Colonic mucosa (tissue), 4 donors: ENCODE data around the gene ZW10. TPM values are rescaled to one million over a fixed set of nuclear protein-coding genes. Genes with fewer than 3 reads are reported as not detected.

Experiments used
- DNase-seq: peaks from one replicate; pipeline ENCODE4 v3.0.0-alpha.2; 2020
- H3K27ac ChIP-seq: fragments of 200-600 bp; one replicate; pipeline ENCODE4 v1.8.0; 2021
- H3K27me3 ChIP-seq: fragments of 200-600 bp; one replicate; pipeline ENCODE4 v1.8.0; 2021
- H3K36me3 ChIP-seq: fragments of 200-600 bp; one replicate; pipeline ENCODE4 v1.8.0; 2021
- H3K4me1 ChIP-seq: fragments of 200-600 bp; one replicate; pipeline ENCODE4 v1.8.0; 2021; ENCODE audit warnings: mild to moderate bottlenecking
- H3K4me3 ChIP-seq: fragments of 200-600 bp; one replicate; pipeline ENCODE4 v1.8.0; 2021
- H3K9ac ChIP-seq, 2 donors: one replicate each; pipeline ENCODE4 v1.7.0; 2013; ENCODE audit warnings: control low read depth in 2 of 2, low read depth in 2 of 2, low read length in 2 of 2
- H3K9me3 ChIP-seq: fragments of 200-600 bp; one replicate; pipeline ENCODE4 v1.8.0; 2021
- CTCF ChIP-seq: fragments of 200-600 bp; IDR thresholded peaks from one replicate; pipeline ENCODE4 v1.8.0; 2022; ENCODE audit warnings: antibody characterized with exemption, mild to moderate bottlenecking
- intact Hi-C: fragments of 100-400 bp; cut with DNase I; formaldehyde crosslinking; loops from one replicate; pipeline ENCODE4 v1.14.1; 2022
- total RNA-seq, 2 donors: library from RNA; stranded (reverse); fragmentation: NEBNext Ultra II Directional in 1 of 2; extraction: Animal tissue kit (Norgen Biotek cat#: 25700) in 1 of 2; gene quantifications; one replicate each; pipeline ENCODE4 v1.2.1, GENCODE V29; 2021
- donor health status: healthy.
- donor health status: DM: no; HTN: no; CAD: no.
- donor health status: DM: no; HTN: no; CAD: no.

Gene ZW10
- total RNA-seq, 2 donors from 2014 or later, result 12.3 to 17.8 TPM

GRCh38 chr11:113728814-113729213, 44.7 kb downstream of the ZW10 start:
- H3K27ac ChIP-seq, result no peak overlapping the region
- intact Hi-C loops, result loop anchor here (5.0 kb wide), 1 partner anchor 887 kb away; no protein-coding TSS in a partner anchor
- no peak overlapping the region for H3K4me3 ChIP-seq
- H3K4me1 ChIP-seq, result no peaks in the 10 kb centered on the region
- no peak for DNase-seq
- H3K36me3 ChIP-seq, result no peaks in the 10 kb centered on the region
- no peak for TF ChIP-seq CTCF
- H3K9ac ChIP-seq, result no peak overlapping the region
- no peaks in the 10 kb centered on the region for H3K27me3 ChIP-seq
- no peaks in the 10 kb centered on the region for H3K9me3 ChIP-seq

- no peak for TF ChIP-seq CTCF
- no peaks in the 10 kb centered on the region for H3K4me1 ChIP-seq
- H3K36me3 ChIP-seq, result no peaks in the 10 kb centered on the region
- intact Hi-C loops, result loop anchor here (5.0 kb wide), 1 partner anchor 884 kb away; no protein-coding TSS in a partner anchor
- no peak overlapping the region for H3K27ac ChIP-seq
- DNase-seq, result no peak
- H3K27me3 ChIP-seq, result no peaks in the 10 kb centered on the region
- H3K9me3 ChIP-seq, result no peaks in the 10 kb centered on the region
- no peak overlapping the region for H3K4me3 ChIP-seq
- H3K9ac ChIP-seq, result no peak overlapping the region
These were observed 47.6 kb downstream of the ZW10 start for GRCh38 chr11:113725913-113726312.

DNA sequence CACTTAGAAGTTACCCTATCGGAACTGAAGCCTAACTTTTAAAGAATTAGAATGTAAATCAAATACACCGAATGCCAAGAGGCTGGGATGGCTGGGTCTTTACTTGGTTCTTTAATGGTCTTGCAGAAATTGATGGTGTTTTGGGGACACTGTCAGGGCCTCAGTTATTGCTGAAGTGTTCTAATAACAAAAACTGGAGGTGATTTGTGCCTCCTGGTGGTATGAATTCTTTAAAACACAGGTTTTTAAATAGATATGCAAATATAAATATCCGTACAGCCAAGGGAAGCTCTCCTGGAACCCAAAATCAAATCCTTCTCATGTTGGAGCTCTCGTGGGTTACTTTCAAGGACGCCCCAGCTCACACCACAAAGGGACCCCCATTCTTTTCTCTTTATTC, 48.1 kb downstream of the ZW10 start:
- H3K36me3 ChIP-seq, result no peaks in the 10 kb centered on the region
- intact Hi-C loops, result loop anchor here (5.0 kb wide), 1 partner anchor 883 kb away; no protein-coding TSS in a partner anchor
- no peaks in the 10 kb centered on the region for H3K27me3 ChIP-seq
- no peaks in the 10 kb centered on the region for H3K4me1 ChIP-seq
- TF ChIP-seq CTCF, result no peak
- H3K27ac ChIP-seq, result no peak overlapping the region
- H3K9ac ChIP-seq, result no peak overlapping the region
- no peak for DNase-seq
- H3K4me3 ChIP-seq, result no peak overlapping the region
- no peaks in the 10 kb centered on the region for H3K9me3 ChIP-seq

GRCh38 chr11:113724778-113725177, 48.7 kb downstream of the ZW10 start:
- H3K27ac ChIP-seq, result no peak overlapping the region
- H3K9ac ChIP-seq, result no peak overlapping the region
- H3K4me3 ChIP-seq, result no peak overlapping the region
- H3K4me1 ChIP-seq, result no peaks in the 10 kb centered on the region
- no peaks in the 10 kb centered on the region for H3K9me3 ChIP-seq
- no peak for TF ChIP-seq CTCF
- intact Hi-C loops, result loop anchor here (5.0 kb wide), 1 partner anchor 882 kb away; no protein-coding TSS in a partner anchor
- no peaks in the 10 kb centered on the region for H3K27me3 ChIP-seq
- no peaks in the 10 kb centered on the region for H3K36me3 ChIP-seq
- DNase-seq, result no peak

DNA sequence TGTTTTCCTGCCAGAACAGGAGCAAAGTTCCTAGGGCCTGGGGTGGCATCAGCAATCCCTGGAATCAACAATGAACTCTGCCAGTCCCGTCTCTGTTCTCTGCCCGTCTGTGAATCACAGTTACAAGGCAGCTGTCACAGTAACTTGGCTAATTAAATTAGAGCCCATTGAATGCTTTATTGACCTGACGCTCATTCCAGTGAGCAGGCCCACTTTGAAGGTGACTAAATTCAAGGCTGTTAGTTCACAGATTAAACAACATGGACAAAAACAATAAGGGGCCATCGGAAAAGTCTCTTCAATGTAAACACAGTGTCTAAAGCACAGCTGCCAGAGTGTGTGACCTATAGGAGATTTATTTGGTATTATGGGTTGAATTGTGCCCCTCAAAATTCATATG, 49.7 kb downstream of the ZW10 start:
- no peaks in the 10 kb centered on the region for H3K9me3 ChIP-seq
- no peak overlapping the region for H3K9ac ChIP-seq
- intact Hi-C loops, result no loop called here
- H3K4me1 ChIP-seq, result no peaks in the 10 kb centered on the region
- TF ChIP-seq CTCF, result no peak
- H3K27ac ChIP-seq, result no peak overlapping the region
- no peak for DNase-seq
- no peaks in the 10 kb centered on the region for H3K27me3 ChIP-seq
- no peaks in the 10 kb centered on the region for H3K36me3 ChIP-seq
- H3K4me3 ChIP-seq, result no peak overlapping the region
